Mesendoderm (in vitro differentiated cells): ENCODE results near the gene SEMA5B. TPM values are rescaled to one million over a fixed set of nuclear protein-coding genes. Genes with fewer than 3 reads are reported as not detected.
A peak's percentile ranks its signal among the peaks of the same experiment; 100 is the strongest.

ENCODE experiments used
- DNase-seq: peaks from one replicate; pipeline ENCODE4 v3.0.0; 2013
- H2AK5ac ChIP-seq: 2 replicates; pipeline ENCODE4 v1.6.1; 2013; ENCODE audit warnings: low read length, inconsistent platforms
- H2BK120ac ChIP-seq: 2 replicates; pipeline ENCODE4 v1.6.1; 2013; ENCODE audit warnings: low read depth, mild to moderate bottlenecking, low read length, moderate library complexity, mixed read lengths
- H2BK15ac ChIP-seq: replicated peaks from 2 replicates; pipeline ENCODE4 v1.6.1; 2013; ENCODE audit warnings: low read depth, mild to moderate bottlenecking, moderate library complexity
- H2BK5ac ChIP-seq: 2 replicates; pipeline ENCODE4 v1.6.1; 2013; ENCODE audit warnings: low read length, inconsistent platforms
- H3K18ac ChIP-seq: 2 replicates; pipeline ENCODE4 v1.6.1; 2013; ENCODE audit warnings: mild to moderate bottlenecking, low read length, mixed read lengths
- H3K23ac ChIP-seq: one replicate; pipeline ENCODE4 v1.6.1; 2013; ENCODE audit warnings: low read length
- H3K27ac ChIP-seq: 2 replicates; pipeline ENCODE4 v1.5.1; 2013; ENCODE audit warnings: low read depth, mild to moderate bottlenecking, inconsistent platforms, low read length, moderate library complexity
- H3K27me3 ChIP-seq: 2 replicates; pipeline ENCODE4 v1.6.1; 2013; ENCODE audit warnings: low read length, control low read depth, mild to moderate bottlenecking, inconsistent platforms; ENCODE audit not compliant: insufficient read depth, poor library complexity
- H3K36me3 ChIP-seq: 2 replicates; pipeline ENCODE4 v1.6.1; 2013; ENCODE audit warnings: low read length, inconsistent platforms; ENCODE audit not compliant: control insufficient read depth, insufficient read depth
- H3K4ac ChIP-seq: one replicate; pipeline ENCODE4 v1.6.1; 2013; ENCODE audit warnings: low read depth, mild to moderate bottlenecking, low read length, moderate library complexity
- H3K4me1 ChIP-seq: 2 replicates; pipeline ENCODE4 v1.6.1; 2013; ENCODE audit warnings: low read depth, low read length, inconsistent platforms; ENCODE audit not compliant: control insufficient read depth
- H3K4me2 ChIP-seq: 2 replicates; pipeline ENCODE4 v1.6.1; 2013; ENCODE audit warnings: low read length
- H3K4me3 ChIP-seq: 2 replicates; pipeline ENCODE4 v1.5.1; 2013; ENCODE audit warnings: mild to moderate bottlenecking, low read length
- H3K56ac ChIP-seq: one replicate; pipeline ENCODE4 v1.6.1; 2013; ENCODE audit warnings: low read length
- H3K79me1 ChIP-seq: 2 replicates; pipeline ENCODE4 v1.6.1; 2013; ENCODE audit warnings: low read length, inconsistent platforms
- H3K79me2 ChIP-seq: 2 replicates; pipeline ENCODE4 v1.6.1; 2013; ENCODE audit warnings: mild to moderate bottlenecking, low read length; ENCODE audit not compliant: control insufficient read depth, insufficient read depth
- H3K9ac ChIP-seq: 2 replicates; pipeline ENCODE4 v1.6.1; 2013; ENCODE audit warnings: low read length, inconsistent platforms
- H4K5ac ChIP-seq: one replicate; pipeline ENCODE4 v1.6.1; 2013; ENCODE audit warnings: low read length
- H4K8ac ChIP-seq: one replicate; pipeline ENCODE4 v1.6.1; 2013; ENCODE audit warnings: low read depth, mild to moderate bottlenecking, control low read depth, low read length, moderate library complexity
- WGBS: extraction: QIAGEN DNeasy Blood & Tissue Kit; methylation state at CpG from one replicate; pipeline ENCODE4 v1.1.7; 2013; ENCODE audit warnings: low lambda C conversion rate, missing lambda C conversion rate; ENCODE audit not compliant: insufficient coverage; ENCODE audit errors: extremely low coverage; 5-methylcytosine and 5-hydroxymethylcytosine counted together
- polyA plus RNA-seq, 2 experiments: library from polyadenylated mRNA; stranded (reverse); fragments of 200-250 nt; gene quantifications; one replicate each; pipeline ENCODE4 v1.2.3, GENCODE V29; 2013

SEMA5B gene
- 2.2 TPM for polyA plus RNA-seq (2013, experiment 1 of 2)
- 1.9 TPM for polyA plus RNA-seq (2013, experiment 2 of 2)

GRCh38 chr3:123027292-123028232, at the start of gene SEMA5B:
SEMA5B (minus strand) TSS chr3:123027763; CDS start chr3:122961263, 66,500 bp downstream.
- peak within 1 kb of the TSS; percentile 93 for H3K56ac ChIP-seq
- peaks cover 2% of the 10 kb centered on the region for H3K79me1 ChIP-seq
- H3K4ac ChIP-seq: no peak within 1 kb of the TSS
- peak within 1 kb of the TSS; percentile 17 for H3K23ac ChIP-seq
- H4K5ac ChIP-seq: no peak within 1 kb of the TSS
- peak within 1 kb of the TSS; percentile 82 for H3K9ac ChIP-seq
- no peak within 1 kb of the TSS for H2BK120ac ChIP-seq
- H3K4me2 ChIP-seq: peak within 1 kb of the TSS; percentile 94
- H3K4me1 ChIP-seq: peaks cover 2% of the 10 kb centered on the region
- no peak within 1 kb of the TSS for H2BK5ac ChIP-seq
- H3K4me3 ChIP-seq: peak within 1 kb of the TSS; percentile 59
- H3K36me3 ChIP-seq: no peaks in the 10 kb centered on the region
- no peaks in the 10 kb centered on the region for H3K79me2 ChIP-seq
- WGBS: no CpG with 5 or more reads among the region's 94 CpGs
- peak; percentile 93 for DNase-seq
- H3K27me3 ChIP-seq: peaks cover 3% of the 10 kb centered on the region
- no peak within 1 kb of the TSS for H2AK5ac ChIP-seq
- H2BK15ac ChIP-seq: no peak within 1 kb of the TSS
- H3K18ac ChIP-seq: peak within 1 kb of the TSS; percentile 21
- no peak within 1 kb of the TSS for H3K27ac ChIP-seq
- H4K8ac ChIP-seq: no peak within 1 kb of the TSS

- Histone ChIP-seq H3K27me3 (no peaks in the 10 kb centered on the region), H2BK15ac (no peak overlapping the region), H3K27ac (no peak overlapping the region), H2BK5ac (no peak overlapping the region), H3K4me2 (no peak overlapping the region), H4K5ac (no peak overlapping the region), H2AK5ac (no peak overlapping the region), H3K4me1 (peaks cover 16% of the 10 kb centered on the region), H3K79me2 (peaks cover 66% of the 10 kb centered on the region), H3K9ac (no peak overlapping the region), H4K8ac (no peak overlapping the region), H3K79me1 (peaks cover 42% of the 10 kb centered on the region), H2BK120ac (no peak overlapping the region), H3K18ac (no peak overlapping the region), H3K4ac (no peak overlapping the region), H3K56ac (no peak overlapping the region), H3K36me3 (no peaks in the 10 kb centered on the region), H3K4me3 (no peak overlapping the region), H3K23ac (no peak overlapping the region)
- no CpG with 5 or more reads among the region's 6 CpGs for WGBS
- no peak for DNase-seq
Observed at GRCh38 chr3:123076496-123077418, 49.2 kb upstream of the SEMA5B start.

- WGBS: no CpG with 5 or more reads among the region's 4 CpGs
- Histone ChIP-seq H3K27ac (no peak overlapping the region), H3K36me3 (no peaks in the 10 kb centered on the region), H2AK5ac (no peak overlapping the region), H3K4ac (no peak overlapping the region), H3K4me1 (peaks cover 11% of the 10 kb centered on the region), H3K23ac (no peak overlapping the region), H3K79me1 (peaks cover 47% of the 10 kb centered on the region), H4K8ac (no peak overlapping the region), H3K9ac (no peak overlapping the region), H3K79me2 (peaks cover 68% of the 10 kb centered on the region), H3K27me3 (no peaks in the 10 kb centered on the region), H3K4me3 (no peak overlapping the region), H2BK15ac (no peak overlapping the region), H2BK120ac (no peak overlapping the region), H2BK5ac (no peak overlapping the region), H4K5ac (no peak overlapping the region), H3K56ac (no peak overlapping the region), H3K4me2 (no peak overlapping the region), H3K18ac (no peak overlapping the region)
- DNase-seq: no peak
Observed at GRCh38 chr3:123076112-123076495, 48.5 kb upstream of the SEMA5B start.

GRCh38 chr3:123075359-123075758, 47.8 kb upstream of the SEMA5B start:
- Histone ChIP-seq H3K4me1 (peaks cover 5% of the 10 kb centered on the region), H3K36me3 (no peaks in the 10 kb centered on the region), H4K8ac (no peak overlapping the region), H4K5ac (no peak overlapping the region), H3K4me3 (no peak overlapping the region), H3K4me2 (no peak overlapping the region), H3K18ac (no peak overlapping the region), H3K56ac (peak overlapping the region; percentile 18), H3K27ac (no peak overlapping the region), H3K27me3 (no peaks in the 10 kb centered on the region), H3K23ac (no peak overlapping the region), H2BK120ac (no peak overlapping the region), H3K4ac (no peak overlapping the region), H2BK5ac (no peak overlapping the region), H3K79me1 (peaks cover 50% of the 10 kb centered on the region), H2AK5ac (no peak overlapping the region), H3K9ac (no peak overlapping the region), H2BK15ac (no peak overlapping the region), H3K79me2 (peaks cover 69% of the 10 kb centered on the region)
- no CpG with 5 or more reads among the region's 1 CpG for WGBS
- peak; percentile 71 for DNase-seq

- H3K36me3 ChIP-seq: no peaks in the 10 kb centered on the region
- H3K18ac ChIP-seq: no peak overlapping the region
- no peak overlapping the region for H3K9ac ChIP-seq
- H3K4me2 ChIP-seq: no peak overlapping the region
- H2BK5ac ChIP-seq: no peak overlapping the region
- H3K4me1 ChIP-seq: peaks cover 8% of the 10 kb centered on the region
- no peak overlapping the region for H4K5ac ChIP-seq
- H2AK5ac ChIP-seq: no peak overlapping the region
- H3K27ac ChIP-seq: no peak overlapping the region
- H4K8ac ChIP-seq: no peak overlapping the region
- H3K27me3 ChIP-seq: no peaks in the 10 kb centered on the region
- H3K23ac ChIP-seq: no peak overlapping the region
- no peak overlapping the region for H2BK120ac ChIP-seq
- no peak overlapping the region for H3K4me3 ChIP-seq
- H3K79me1 ChIP-seq: peaks cover 54% of the 10 kb centered on the region
- no peak overlapping the region for H2BK15ac ChIP-seq
- no peak overlapping the region for H3K4ac ChIP-seq
- WGBS: no CpG with 5 or more reads among the region's 1 CpG
- H3K79me2 ChIP-seq: peaks cover 79% of the 10 kb centered on the region
- DNase-seq: no peak
- no peak overlapping the region for H3K56ac ChIP-seq
Observed at GRCh38 chr3:123072564-123072963, 45.0 kb upstream of the SEMA5B start.
